CD4-positive, alpha-beta T cell treated with Interleukin-2 at 100 ng/mL for 4 hours (primary cell): ENCODE data around the gene TTC9C.
A peak's percentile ranks its signal among the peaks of the same experiment; 100 is the strongest.
"Not testable (repeated sequence)": the region's sequence is repeated elsewhere in the genome, so short reads cannot be mapped to it uniquely, and the experiment has no call there.

Experiments used
- DNase-seq: peaks from one replicate; pipeline ENCODE4 v3.0.0-alpha.2; 2020; ENCODE audit warnings: low spot score

TTC9C gene, protein sequence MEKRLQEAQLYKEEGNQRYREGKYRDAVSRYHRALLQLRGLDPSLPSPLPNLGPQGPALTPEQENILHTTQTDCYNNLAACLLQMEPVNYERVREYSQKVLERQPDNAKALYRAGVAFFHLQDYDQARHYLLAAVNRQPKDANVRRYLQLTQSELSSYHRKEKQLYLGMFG

DNA sequence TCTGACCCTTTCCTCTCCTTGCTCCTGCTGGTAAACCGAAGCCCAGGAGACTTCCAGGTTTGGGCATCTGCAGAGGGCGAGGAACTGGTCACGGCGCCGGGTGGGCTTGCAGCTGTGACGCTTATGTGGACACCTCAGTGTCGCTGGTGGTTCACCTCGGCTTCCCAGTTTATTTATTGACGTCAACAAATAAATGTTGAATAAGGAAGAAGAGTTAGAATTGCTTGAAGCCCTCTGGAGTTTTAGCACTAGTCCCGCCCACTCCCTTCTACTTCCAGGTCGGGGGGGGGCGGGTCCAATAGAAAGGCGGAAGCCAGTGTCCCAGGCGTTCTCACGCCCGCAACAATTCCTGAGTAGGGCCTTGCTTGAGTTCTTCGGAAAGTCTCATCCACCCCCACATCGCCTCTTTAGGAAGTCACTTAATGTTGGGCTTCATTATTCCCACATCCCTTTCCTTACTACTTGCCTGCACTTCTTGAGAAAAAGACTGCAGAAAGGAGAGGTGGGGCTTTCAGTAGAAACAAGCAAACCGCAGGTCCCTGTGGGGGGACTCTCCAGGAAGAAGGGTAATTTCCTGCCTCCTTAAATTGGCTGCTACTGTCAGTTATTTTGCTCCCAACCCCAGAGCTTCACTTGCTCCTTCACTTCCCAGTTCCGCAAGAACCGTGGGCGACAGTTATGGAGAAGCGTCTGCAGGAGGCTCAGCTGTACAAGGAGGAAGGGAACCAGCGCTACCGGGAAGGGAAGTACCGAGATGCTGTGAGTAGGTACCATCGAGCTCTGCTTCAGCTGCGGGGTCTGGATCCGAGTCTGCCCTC lies at the start of gene TTC9C:
TSS of gene TTC9C (plus strand) at position 316 of the 818 bp plus-strand sequence. CDS start at position 679, 363 bp downstream.
- peak; percentile 78 for DNase-seq

DNA sequence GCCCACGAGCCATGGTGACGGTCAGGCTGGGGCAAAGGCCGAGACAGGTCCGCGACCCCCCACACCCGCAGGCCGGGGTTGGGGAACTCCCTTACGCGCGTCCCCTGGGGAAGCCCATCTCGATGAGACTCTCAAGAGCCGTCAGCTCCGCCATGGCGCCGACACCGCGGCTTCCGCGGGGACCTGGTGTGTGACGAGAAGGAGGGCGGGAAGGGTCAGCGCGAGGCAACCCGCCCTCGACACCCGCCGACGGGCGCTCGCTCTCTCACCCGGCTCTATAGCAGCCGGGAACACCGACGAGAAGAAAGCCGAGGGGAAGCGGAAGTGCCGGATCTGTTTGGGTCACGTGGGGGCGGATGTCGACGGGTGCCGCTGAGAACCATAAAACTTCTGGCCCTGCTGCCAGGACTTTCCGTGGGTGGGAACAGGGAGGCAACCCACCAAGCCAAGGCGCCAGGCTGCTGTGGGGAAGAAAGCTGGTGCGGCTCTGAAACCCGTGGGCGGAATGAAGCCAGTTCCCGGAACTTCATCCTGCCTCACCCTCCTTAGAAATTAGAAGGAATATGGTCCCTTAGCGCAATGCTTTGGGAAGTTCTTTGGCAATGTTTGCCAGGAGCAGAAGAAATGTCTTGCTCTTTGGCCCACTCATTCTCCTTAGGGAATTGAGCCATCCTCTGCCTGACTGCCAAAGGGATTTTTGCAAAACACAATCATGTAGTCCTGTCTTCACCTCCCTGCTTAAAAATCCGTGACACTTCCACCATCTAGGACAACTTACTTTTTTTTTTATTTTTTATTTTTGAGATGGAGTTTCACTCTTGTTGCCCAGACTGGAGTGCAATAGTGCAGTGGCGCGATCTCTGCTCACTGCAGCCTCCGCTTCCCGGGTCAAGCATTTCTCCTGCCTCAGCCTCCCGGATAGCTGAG lies 49.3 kb upstream of the TTC9C start, which contains the start of gene UBXN1:
TSS of gene UBXN1 (minus strand) at position 304 of the 927 bp plus-strand sequence. CDS start at position 154, 150 bp downstream.
- peak; percentile 86 for DNase-seq

DNA sequence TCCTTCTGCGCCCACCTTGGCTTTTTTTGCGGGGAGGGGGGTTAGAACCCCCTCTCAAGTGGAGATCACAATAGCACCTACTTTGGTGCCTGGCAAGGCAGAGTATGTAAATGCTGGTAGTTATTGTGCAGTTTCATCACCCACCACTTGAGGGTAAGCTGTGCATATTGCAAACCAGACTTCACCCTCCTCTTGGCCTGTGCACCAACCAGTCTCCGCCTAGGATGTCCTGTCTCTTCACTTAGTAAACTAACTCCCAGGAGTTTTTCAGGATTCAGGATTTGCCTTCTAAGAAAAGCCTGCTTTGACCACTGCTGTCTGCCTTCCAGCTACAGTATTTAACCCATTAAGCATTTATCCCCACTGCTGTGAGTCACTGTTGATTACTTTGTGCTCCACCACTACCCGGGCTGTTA lies 47.5 kb upstream of the TTC9C start:
- peak; percentile 57 for DNase-seq

DNA sequence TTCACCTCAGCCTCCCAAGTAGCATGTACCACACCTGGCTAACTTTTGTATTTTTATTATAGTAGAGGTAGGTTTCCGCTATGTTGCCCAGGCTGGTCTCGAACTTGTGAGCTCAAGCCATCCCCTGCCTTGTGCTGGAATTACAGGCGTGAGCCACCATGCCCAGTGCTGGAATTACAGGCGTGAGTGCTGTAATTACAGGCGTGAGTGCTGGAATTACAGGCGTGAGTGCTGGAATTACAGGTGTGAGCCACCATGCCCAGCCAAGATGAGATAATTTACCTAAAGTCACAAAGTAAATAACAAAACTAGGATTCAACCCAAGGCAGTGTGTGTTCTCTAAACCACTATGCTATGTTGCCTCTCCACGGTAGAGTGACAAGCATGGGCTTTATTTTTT lies 45.8 kb upstream of the TTC9C start:
- DNase-seq = no peak

DNA sequence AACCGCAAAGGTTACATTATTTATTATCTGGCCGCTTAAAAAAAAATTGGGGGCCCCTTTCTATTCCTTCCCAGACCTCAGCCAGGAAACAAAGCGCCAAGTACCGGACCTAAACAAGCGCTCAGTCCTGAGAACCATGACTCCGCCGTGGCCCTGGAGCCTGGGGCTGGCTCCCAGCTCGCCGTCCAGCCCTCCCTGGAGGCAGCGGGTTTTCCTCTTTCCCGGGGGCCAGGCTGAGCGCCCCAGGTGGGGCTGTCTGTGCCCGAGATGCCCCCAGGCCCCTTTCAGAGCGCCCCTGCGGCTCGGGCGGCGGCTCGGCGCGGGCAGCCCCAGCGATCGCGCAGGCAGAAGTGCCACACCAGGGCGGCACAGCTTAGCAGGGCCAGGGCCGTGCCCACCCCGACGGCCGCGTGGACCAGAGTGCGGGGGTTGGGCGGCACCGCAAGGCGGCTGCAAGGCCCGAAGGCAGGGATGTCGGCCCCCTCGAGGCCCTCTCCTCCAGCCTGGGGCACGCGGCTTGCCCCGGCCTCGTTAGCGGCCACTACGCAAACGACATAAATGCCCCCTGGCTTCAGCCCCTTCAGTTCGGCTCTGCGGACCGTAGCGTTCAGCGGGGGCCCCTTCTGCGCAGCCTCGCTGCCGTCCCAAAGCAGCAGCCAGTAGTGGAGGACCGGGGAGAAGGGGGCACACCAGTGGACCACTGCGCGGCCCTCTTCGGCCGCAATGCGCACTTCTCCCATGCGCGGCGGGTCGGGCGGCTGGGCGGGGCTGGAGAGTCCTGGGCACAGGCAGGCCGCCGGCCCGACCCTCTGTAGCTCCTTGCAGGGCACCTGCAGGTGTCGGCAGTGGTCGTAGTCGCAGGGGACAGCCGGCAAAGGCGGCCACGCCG lies 40.5 kb upstream of the TTC9C start:
- DNase-seq = no peak

DNA sequence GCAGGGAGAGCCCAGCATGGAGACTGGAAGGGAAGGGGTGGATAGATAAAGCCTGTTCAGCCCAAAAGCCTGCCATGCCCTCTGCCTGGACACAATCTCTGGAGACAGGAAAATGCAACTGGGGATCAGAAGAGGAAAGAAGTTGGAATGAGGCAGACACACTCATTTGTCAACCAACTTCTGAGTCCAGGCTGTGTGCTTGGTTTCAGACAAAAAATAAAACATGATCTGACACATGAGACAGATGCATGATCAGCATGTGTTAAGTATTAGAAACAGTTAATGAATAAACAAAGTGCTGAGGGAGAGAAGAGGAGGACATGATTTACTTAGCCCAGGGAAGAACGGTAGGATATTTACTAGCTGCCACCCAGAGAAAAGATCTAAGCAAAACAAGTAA lies 39.8 kb upstream of the TTC9C start:
- no peak for DNase-seq

DNA sequence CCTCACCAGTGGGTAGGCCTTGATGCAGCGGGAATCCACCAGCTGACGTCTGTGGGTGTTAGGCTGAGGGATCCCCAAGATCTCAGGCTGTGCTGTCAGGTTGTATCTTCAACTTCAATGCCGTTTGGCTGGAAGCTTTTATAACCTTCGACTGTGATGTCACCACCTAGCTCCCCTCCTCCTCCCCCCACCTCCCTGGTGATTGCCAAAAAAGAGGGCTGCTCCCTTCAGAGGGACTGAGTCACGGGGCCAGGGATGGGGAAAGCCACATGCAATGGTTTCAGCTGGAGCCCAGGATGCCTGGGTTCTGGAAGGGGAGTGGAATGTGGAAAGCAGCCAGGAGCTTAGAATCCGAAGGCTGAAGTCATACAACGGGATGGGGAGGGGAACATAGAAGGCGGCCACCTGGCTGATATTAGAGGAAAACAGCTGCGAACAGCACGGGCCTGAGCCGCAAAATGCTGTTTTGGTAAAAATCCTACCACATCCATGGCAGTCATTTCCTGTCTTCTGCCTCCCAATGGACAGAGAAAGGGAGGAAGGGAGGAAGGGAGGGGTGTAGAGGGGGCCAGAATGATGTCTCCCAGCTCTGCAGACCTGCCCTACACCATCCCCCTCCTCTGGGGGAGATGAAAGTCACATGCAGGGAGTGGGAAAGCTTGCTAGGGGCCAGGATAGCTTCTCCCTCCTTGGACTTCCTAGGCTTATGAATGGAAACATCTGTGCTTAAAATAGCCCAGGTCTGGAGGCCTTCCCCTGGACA lies 38.7 kb upstream of the TTC9C start, which contains the start of gene LRRN4CL:
TSS of gene LRRN4CL (minus strand) at position 110 of the 763 bp plus-strand sequence. CDS start 1,022 bp downstream, outside the sequence.
- no peak for DNase-seq

DNA sequence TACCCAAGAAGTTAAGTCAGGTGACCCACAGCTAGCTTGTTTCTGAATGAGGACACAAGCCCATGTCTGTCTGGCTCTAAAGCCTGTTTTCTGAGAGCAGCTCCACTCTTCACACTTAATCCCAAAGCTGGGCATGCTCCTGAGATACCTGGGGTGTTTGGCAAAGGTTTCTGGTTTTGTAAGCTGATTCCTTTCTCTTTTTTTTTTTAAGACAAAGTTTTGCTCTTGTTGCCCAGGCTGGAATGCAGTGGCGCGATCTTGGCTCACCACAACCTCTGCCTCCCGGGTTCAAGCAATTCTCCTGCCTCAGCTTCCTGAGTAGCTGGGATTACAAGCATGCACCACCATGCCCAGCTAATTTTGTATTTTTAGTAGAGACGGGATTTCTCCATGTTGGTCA lies 34.7 kb upstream of the TTC9C start:
- DNase-seq = not testable (repeated sequence)

DNA sequence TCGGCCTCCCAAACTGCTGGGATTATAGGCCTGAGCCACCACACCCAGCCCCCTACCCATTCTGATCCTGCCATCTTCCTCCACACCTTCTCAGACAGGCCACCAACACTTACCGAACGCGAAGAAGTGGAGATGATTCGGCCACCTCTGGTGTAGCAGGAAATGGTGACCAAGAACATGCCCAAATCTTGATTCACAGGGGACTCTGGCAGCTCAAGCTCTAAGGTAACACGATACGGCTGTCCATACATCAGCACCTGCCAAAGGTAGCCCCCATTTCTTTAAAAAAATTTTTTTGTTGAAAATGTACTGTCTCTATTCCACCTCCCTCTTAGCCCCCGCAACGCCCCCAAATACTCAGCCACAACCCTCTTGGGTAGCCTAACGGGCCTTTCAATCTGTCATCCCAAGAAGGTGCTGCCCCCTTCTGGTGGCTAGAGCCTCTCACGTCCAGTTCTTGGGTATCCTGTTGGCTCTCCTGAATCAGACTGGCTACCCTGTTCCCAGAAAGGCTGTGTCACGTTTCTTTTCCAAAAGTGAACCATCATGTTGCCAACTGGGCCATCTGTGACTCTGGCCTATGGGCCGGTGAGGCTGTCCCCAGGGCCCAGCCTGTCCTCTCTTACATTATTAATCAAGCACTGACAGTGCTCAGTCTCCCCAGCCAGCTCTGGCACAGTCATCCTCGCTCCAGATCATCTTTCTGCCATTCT lies 33.7 kb upstream of the TTC9C start:
- DNase-seq = peak; percentile 83

DNA sequence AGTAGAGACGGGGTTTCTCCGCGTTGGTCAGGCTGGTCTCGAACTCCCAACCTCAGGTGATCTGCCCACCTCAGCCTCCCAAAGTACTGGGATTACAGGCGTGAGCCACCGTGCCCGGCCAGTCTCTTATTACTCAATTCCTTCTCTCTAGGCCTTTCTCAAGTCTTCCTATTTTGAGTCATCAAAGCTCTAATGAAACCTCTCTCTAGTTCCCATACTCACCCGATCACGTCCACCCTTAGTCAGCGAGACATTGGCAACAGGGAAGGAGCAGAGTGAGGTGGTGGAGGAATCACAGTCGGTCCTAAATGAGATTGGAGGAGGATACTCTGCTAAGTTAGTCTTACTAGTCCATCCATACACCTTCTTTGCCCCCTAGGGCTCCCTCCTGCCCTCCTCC lies 26.0 kb upstream of the TTC9C start:
- no peak for DNase-seq

DNA sequence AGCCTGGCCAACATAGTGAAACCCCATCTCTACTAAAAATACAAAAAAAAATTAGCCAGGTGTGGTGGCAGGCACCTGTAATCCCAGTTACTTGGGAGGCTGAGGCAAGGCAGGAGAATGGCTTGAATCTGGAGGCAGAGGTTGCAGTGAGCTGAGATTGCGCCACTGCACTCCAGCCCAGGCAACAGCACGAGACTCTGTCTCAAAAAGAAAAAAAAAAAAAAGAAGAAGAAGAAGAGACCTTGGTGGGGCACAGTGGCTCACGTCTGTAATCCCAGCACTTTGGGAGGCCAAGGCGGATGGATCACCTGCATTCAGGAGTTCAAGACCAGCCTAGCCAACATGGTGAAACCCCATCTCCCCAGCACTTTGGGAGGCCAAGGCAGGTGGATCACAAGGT lies 24.4 kb upstream of the TTC9C start:
- DNase-seq = not testable (repeated sequence)

DNA sequence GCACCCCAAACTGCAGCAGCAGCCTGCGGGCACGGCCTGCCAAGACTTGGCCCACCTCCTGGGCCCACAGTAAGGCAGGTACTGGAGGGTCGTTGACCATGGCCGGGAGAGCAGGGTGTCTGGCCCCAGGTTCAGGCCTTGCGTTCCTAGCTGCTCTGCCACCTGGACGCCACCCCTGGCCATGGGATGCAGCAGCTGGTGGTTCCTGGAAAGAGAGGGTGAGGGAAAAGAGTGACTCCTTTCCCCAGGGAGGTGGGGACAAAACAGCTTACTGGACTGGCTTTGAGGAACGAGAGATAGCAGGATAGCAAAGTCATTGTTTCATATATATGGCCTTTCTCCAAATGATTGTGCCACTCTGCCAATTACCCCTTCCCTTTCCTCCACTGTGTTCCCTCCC lies 22.9 kb upstream of the TTC9C start:
- DNase-seq = no peak

DNA sequence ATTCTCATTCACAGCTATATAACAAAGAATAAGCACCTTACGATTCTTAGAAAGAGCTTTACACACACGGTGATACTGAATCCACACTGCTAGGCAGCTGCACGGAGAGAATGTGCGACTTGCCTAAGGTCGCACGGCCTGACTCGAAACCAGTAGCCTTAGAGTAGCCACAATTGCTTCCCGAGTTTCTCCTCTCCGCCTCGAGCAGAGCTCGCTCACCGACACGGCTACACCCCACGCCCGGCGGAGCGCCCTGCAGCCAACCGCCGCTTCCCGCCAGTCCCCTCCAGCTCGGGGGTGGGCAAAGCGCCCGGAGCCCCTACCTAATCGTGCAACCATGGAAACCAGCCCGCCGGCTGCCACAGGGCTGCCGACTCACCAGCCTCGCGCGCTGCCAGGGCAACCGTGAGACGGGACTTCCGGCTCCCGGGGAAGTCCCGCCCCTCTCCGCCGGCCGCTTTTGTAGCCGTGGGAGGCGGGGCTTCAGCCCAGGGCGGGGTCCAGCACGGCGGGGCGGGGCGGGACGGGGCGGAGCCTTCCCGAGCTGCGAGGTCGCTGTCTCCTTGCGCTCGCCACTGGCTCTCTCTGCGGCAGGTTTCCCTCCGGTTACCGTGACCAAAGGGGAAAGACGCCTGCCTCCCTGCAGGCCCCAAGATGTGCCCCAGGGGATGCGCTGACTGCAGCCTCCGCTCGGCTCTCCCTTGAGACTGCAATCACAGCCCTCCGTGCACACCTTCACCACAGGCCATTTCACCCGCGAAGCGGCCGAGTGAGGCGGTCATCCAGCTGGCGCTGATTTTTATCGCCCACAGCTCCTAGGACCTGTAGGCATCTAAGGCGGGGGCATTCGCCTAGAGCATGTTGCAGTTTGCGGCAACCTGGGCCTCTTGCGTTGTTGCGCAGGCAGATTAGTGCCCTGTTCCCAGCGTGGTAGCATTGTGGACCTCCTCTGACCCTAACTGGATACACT lies 22.1 kb upstream of the TTC9C start:
- DNase-seq = peak; percentile 94

DNA sequence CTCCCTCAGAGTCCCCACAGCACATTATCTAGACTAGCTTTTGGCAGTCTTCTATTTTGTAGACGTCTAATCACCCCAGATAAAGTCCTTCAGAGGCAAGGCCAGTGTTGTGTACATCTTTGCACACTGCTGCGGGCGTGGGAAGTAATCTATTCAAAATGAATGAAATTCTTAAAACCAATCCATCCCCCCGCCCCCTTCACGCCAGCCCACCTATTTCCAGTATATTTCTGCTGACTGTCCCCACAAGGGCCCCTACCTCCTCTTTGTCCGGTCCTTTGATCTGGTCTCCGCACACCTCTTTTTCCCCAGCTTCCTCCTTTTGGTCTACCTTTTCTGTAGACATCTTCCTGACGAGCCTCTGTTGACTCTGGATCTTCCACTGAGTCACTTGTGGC lies 21.4 kb upstream of the TTC9C start:
- no peak for DNase-seq

DNA sequence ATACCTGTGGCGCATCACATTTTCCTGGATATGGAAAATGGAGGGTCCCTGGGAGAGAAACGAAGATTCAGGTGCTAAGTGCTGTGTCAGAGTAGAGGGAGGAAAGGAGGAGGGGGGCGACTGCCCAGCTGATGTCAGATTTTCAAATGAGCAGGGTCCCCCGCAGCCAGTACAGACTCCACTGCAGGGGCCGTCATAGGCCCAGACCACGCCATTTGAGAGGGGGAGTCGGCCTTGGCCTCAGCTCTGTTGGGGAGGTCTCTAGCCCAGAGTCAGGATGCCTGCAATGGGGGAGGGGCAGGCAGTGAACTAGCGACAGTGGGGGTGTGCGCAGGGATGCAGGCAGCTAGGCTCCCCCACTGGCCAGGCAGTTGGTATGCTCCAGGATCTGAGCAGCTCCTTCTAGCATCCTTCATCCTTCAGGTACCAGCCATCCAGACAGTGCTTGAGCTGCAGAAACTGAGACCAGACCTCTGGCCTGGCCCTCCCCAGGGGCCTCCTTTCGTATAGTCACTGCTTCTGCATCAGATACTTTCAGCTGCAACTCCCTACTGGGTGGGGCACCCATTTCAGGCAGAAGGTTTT lies 20.9 kb upstream of the TTC9C start, which contains the start of the genes BSCL2 and GNG3:
TSS of gene BSCL2 (minus strand) at position 148 of the 585 bp plus-strand sequence. CDS start 229 bp downstream, outside the sequence.
TSS of gene GNG3 (plus strand) at position 400 of the 585 bp plus-strand sequence. CDS start 620 bp downstream, outside the sequence.
- DNase-seq = no peak

DNA sequence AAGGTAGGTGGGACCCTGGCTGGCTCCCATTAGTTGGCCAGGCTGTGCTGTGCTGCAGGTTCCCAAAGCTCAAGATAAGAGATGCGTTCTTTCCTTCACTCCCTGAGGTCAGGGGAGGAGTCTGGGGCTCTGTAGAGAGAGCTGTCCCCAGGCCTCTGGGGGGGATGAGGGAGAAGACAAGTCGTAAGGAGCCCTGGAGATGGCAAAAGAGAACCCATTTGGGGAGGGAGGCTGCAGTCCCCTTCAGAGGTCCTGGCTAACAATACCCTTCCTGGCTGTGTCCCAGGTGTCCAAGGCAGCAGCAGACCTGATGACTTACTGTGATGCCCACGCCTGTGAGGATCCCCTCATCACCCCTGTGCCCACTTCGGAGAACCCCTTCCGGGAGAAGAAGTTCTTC lies 19.9 kb upstream of the TTC9C start:
- no peak for DNase-seq

DNA sequence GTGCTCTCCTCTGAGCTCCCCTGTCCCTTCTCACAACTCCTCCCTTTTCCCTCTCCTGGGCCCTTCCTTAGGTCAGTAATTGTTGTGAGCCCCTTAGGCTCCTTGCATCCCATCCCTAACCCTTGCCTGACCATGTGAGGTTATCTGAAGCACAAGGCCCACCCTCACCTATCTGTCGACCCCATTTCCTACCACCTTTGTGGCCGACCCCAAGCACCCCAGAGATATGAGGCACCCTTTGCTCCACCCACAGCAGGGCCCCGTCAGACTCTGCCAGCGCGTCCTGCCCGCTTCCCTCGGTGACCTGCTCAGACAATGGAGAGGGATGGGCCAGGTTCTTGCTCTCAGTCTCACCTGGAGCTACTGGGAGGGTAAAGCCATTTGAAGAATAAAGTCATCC lies 19.5 kb upstream of the TTC9C start:
- peak; percentile 54 for DNase-seq
